ENCODE measurements around the gene HLCS.

DNA sequence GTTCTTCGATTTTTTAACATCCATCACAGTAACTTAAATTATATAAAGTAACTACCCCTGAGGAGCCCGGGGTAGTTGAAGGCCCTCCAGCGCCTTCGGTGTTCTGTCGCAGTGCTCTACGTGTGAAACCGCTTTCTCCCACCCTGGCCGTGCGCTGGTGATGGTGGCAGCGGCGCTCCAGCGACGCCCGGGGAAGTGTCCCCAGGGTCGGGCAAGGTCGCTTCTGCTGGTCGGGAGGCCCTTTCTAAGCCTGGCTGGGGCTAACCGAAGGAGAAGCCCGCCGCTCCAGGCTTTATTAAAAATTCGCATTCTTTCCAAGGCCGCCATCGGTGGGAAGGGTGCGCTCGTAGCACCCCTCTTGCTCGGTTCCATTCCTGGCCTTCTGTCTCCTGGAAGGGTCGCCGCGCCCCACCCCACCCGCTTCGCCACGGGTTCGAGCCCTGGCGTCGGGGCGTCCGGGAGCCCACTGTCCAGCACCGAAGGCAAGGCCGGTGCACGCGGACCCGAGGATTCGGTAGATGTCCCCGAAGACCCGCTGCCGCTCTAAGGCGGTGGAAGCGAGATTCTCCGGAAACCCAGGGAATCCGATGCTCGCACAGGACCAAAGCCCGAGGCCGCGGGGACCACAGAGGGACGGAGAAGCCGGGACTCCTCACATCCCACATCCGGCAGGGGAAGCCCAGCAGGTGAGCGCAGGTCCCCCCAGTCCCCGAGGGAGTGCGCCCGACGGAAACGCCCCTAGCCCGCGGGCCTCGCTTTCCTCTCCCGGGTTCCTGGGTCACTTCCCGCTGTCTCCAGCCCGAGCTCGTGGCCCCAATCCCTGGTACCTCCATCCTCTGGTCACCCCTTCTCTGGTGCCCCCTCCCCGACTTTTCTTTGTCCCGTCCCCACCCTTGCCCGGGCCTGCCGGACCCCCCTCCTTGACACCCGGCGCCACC lies 39.3 kb upstream of the HLCS start:
- TF ChIP-seq, protein P1, sequence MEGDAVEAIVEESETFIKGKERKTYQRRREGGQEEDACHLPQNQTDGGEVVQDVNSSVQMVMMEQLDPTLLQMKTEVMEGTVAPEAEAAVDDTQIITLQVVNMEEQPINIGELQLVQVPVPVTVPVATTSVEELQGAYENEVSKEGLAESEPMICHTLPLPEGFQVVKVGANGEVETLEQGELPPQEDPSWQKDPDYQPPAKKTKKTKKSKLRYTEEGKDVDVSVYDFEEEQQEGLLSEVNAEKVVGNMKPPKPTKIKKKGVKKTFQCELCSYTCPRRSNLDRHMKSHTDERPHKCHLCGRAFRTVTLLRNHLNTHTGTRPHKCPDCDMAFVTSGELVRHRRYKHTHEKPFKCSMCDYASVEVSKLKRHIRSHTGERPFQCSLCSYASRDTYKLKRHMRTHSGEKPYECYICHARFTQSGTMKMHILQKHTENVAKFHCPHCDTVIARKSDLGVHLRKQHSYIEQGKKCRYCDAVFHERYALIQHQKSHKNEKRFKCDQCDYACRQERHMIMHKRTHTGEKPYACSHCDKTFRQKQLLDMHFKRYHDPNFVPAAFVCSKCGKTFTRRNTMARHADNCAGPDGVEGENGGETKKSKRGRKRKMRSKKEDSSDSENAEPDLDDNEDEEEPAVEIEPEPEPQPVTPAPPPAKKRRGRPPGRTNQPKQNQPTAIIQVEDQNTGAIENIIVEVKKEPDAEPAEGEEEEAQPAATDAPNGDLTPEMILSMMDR (IDR thresholded peaks at IDR 0.05): no peak
- no peak for TF ChIP-seq POLR2A (IDR thresholded peaks at IDR 0.05)
- TF ChIP-seq POLR2AphosphoS5 (IDR thresholded peaks at IDR 0.05): no peak

Data from breast epithelium (tissue), 3 donors.